Stimulated activated naive CD8-positive, alpha-beta T cell treated with anti-CD3 and anti-CD28 coated beads, Interleukin-15, amount 100 ng/mL, for 72 hours (primary cell): Measurements from ENCODE around the gene VPS18.

Experiments
- ATAC-seq: fragments of 150-1000 bp; cut with Tn5 transposase; 2 replicates; pipeline ENCODE4 v1.10.0; 2021; ENCODE audit warnings: mild to moderate bottlenecking, moderate library complexity
- DNase-seq, 2 donors: peaks; one replicate each; pipeline ENCODE4 v3.0.0; 2021 to 2022
- H3K27ac Mint-ChIP-seq, 2 donors: one replicate each; pipeline ENCODE4 v1.8.0; 2022; ENCODE audit warnings: mild to moderate bottlenecking in 2 of 2, mixed read lengths in 2 of 2, moderate library complexity in 2 of 2
- H3K27me3 Mint-ChIP-seq: one replicate; pipeline ENCODE4 v1.8.0; 2022; ENCODE audit warnings: mixed read lengths
- H3K4me1 Mint-ChIP-seq: one replicate; pipeline ENCODE4 v1.8.0; 2022; ENCODE audit warnings: mild to moderate bottlenecking, mixed read lengths
- H3K4me3 Mint-ChIP-seq, 2 donors: one replicate each; pipeline ENCODE4 v1.8.0; 2022; ENCODE audit warnings: mild to moderate bottlenecking in 2 of 2, mixed read lengths in 2 of 2, moderate library complexity in 1 of 2
- H3K9me3 Mint-ChIP-seq, 2 donors: one replicate each; pipeline ENCODE4 v1.8.0; 2022; ENCODE audit warnings: mixed read lengths in 2 of 2

The VPS18 gene

DNA sequence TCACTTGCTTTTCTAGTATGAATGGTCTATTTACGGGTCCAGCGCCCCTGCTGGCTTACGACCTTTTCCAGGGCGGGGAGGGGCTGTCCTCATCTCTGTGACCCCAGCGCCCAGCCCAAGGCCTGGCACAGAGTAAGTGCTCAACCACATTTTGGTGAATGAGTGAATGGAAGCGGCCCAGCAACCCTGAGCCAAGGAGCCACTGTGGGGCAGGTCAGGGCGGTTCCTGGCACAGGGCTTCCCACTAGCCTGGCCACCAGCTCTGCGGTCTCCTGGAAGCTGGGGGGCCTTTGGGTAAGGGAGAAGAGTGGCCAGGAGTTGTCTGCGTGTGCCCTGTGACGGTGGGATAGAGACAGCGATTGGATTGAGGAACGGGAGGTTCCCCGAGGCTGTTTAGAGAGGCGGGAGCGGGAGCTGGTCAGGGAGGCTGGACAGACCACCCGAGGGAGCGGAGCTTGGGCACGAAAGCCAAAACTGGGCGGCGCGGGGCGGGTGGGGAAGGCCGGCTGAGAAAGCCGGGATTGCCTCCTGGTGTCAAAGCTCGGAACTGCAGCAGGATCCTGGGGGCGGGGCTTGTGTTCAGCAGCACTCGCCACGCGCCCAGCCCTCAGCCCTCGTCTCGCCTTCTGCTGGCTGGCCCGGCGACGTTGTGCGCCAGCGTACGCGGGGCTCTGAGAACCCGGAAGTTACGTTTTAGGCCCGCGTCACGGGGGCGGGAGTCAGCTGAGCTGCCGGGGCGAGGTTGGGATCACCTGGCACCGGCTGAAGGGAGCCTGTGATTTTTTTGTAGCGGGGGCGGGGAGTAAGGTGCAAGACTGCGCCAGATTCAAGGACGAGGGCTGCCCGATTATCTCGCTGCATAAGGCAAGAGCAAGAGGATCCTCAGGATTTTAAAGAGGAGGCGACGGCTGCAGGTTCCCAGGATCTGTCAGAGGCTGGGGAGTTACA is at the start of gene VPS18:
Gene VPS18, plus strand, starts transcription at position 718 of the 948 bp plus-strand sequence. CDS start 319 bp downstream, outside the sequence.
- Mint-ChIP-seq H3K27me3 (no peaks in the 10 kb centered on the region), H3K4me3 (peak within 1 kb of the TSS; percentile 100), H3K9me3 (no peaks in the 10 kb centered on the region), H3K27ac (peak within 1 kb of the TSS; percentile 99), H3K4me1 (peaks cover 61% of the 10 kb centered on the region)
- DNase-seq (peak; percentile 98), ATAC-seq (peak; percentile 99)

DNA sequence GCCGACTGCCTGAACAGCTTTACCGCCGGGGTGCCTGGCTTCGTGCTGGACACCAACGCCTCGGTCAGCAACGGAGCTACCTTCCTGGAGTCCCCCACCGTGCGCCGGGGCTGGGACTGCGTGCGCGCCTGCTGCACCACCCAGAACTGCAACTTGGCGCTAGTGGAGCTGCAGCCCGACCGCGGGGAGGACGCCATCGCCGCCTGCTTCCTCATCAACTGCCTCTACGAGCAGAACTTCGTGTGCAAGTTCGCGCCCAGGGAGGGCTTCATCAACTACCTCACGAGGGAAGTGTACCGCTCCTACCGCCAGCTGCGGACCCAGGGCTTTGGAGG is 49.6 kb upstream of the VPS18 start:
- Mint-ChIP-seq H3K9me3 (no peaks in the 10 kb centered on the region), H3K4me1 (peaks cover 35% of the 10 kb centered on the region), H3K27ac (peak overlapping the region in 1 of 2 donors; percentile 77), H3K4me3 (peak overlapping the region; percentile 87 to 90), H3K27me3 (peaks cover 27% of the 10 kb centered on the region)
- ATAC-seq (peak; percentile 68), DNase-seq (peak in 1 of 2 donors; percentile 50)

- Mint-ChIP-seq H3K4me3 (peak overlapping the region; percentile 87 to 90), H3K27ac (peak overlapping the region in 1 of 2 donors; percentile 77), H3K9me3 (no peaks in the 10 kb centered on the region), H3K27me3 (peaks cover 27% of the 10 kb centered on the region), H3K4me1 (peaks cover 35% of the 10 kb centered on the region)
- DNase-seq (no peak), ATAC-seq (no peak)
Observed at GRCh38 chr15:40845036-40845435, 49.2 kb upstream of the VPS18 start.

DNA sequence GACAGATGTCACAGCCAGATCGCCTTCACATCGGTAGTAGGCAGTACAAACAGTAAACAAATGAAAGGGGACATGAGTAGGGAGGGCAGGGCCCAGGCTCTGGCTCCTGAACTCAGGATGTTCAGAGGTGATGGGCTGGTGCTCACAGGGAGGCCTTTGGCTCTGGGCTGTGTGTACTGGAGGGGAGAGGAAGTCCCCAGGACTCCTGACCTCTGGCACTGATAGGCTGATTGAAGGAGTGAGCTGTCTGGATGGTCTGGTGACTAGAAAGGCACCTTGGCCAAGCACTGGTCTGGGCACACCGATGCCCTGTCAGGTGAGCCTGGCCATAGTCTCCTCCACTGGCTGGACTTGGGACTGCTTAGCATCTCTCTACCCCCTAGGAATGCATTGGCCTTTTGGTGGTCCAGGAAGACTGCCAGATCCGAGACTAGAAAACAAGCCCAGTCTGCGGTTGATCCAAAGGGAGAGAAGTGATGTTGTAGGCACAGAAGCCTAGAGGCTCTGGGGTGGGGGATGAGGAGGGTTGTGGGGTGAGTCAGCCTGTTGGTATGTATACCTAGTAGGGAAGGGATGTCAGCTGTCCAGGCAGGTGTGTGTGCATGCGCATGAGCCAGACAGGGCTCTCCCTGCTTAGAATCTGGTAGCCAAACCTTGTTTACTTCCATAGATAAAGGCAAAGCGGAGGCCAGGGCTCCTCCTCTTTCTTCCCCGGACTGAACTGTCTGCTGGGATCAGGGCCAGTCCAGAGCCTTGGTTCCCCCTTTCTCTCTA is 48.6 kb upstream of the VPS18 start:
- H3K27me3 Mint-ChIP-seq: peaks cover 27% of the 10 kb centered on the region
- no peak for DNase-seq
- no peak overlapping the region for H3K27ac Mint-ChIP-seq
- H3K4me3 Mint-ChIP-seq: peak overlapping the region; percentile 9 to 11
- peaks cover 35% of the 10 kb centered on the region for H3K4me1 Mint-ChIP-seq
- H3K9me3 Mint-ChIP-seq: no peaks in the 10 kb centered on the region
- no peak for ATAC-seq

DNA sequence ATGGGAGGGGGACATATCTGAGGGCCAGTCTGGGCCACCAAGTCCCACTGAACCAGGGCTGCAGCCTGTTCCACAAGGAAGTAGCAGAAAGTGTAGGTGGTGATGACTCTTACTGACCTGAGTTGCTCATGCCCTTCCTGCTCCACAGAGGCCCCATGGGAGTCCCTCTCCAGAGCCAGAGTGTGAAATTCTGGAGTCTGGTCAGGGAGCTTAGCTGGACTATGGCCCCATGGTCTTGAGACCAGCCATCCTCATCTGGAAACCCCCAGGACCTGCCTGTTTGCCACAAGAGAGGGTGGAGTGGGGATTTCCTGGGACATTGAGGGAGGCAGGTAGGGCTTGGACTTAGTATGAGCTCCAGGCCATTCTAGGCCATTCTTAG is 47.4 kb upstream of the VPS18 start:
- DNase-seq: no peak
- ATAC-seq: no peak
- Mint-ChIP-seq H3K27me3 (peaks cover 27% of the 10 kb centered on the region), H3K4me3 (peak overlapping the region in 1 of 2 donors; percentile 7), H3K4me1 (peaks cover 35% of the 10 kb centered on the region), H3K9me3 (no peaks in the 10 kb centered on the region), H3K27ac (no peak overlapping the region)

DNA sequence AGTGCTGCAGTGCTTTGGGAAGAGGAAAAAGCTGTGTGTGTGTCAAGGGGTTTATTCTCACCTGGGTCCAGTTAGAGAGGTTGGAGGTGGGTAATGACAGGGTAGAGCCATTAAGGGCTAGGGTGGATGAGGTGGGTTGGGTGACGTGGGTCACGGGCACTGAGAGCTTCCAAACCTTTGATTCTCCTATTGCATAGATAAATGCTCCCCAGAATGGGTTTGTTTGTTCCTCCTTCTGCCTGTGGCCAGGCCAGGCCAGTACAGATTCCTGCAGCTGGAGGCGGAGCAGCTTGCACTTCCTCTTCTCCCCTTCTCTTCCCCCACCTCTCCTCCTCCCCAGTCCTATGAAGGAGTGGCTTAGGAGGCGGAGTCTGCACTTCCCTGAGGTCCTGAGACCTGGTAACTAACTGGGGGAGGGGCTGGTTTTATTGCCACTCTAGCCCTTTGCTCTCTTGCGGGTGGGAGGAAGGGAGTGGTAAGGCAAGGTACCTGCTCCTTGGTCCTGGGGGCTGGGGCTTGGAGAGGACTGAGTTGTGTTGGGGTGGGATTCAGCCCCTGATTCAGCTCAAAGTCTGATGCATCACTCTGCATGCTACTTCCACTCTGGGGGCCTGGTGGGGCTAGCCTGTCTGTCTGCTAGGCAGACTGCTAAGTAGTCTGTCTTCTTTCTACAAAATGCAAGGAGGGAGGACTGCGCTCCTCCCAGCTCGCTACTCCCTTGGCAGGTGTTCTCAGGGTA is 46.9 kb upstream of the VPS18 start:
- no peak for DNase-seq
- ATAC-seq: no peak
- Mint-ChIP-seq H3K9me3 (no peaks in the 10 kb centered on the region), H3K27ac (no peak overlapping the region), H3K27me3 (peaks cover 27% of the 10 kb centered on the region), H3K4me1 (peaks cover 35% of the 10 kb centered on the region), H3K4me3 (peak overlapping the region in 1 of 2 donors; percentile 7)

- H3K27ac Mint-ChIP-seq: no peak overlapping the region
- ATAC-seq (no peak), DNase-seq (no peak)
- H3K4me1 Mint-ChIP-seq: peaks cover 23% of the 10 kb centered on the region
- H3K4me3 Mint-ChIP-seq: no peak overlapping the region
- H3K9me3 Mint-ChIP-seq: no peaks in the 10 kb centered on the region
- H3K27me3 Mint-ChIP-seq: peaks cover 1% of the 10 kb centered on the region
Observed at GRCh38 chr15:40850576-40851112, 43.6 kb upstream of the VPS18 start.

GRCh38 chr15:40852529-40852928 is 41.7 kb upstream of the VPS18 start:
- Mint-ChIP-seq H3K27ac (peak overlapping the region in 1 of 2 donors; percentile 77), H3K9me3 (no peaks in the 10 kb centered on the region), H3K27me3 (no peaks in the 10 kb centered on the region), H3K4me3 (no peak overlapping the region), H3K4me1 (peaks cover 12% of the 10 kb centered on the region)
- DNase-seq (no peak), ATAC-seq (no peak)

DNA sequence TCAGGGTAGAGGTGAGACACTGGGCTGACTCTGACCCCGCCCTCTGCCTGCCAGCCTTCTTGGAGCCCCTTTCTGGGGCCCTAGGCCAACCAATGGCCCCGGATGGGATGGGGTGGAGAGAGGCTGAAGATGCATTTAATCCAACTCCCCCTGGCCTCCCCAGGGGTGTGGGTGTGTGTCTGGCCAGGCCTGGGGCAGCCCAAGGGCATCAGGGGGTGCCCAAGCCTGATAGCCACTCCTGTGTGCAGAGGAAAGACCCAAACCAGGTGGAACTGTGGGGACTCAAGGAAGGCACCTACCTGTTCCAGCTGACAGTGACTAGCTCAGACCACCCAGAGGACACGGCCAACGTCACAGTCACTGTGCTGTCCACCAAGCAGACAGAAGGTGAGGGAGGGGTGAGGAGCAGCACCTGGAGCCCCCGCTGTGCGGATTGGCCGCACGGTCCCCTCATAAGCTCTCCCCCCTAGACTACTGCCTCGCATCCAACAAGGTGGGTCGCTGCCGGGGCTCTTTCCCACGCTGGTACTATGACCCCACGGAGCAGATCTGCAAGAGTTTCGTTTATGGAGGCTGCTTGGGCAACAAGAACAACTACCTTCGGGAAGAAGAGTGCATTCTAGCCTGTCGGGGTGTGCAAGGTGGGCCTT is 40.9 kb upstream of the VPS18 start:
- Mint-ChIP-seq H3K27ac (no peak overlapping the region), H3K9me3 (no peaks in the 10 kb centered on the region), H3K27me3 (no peaks in the 10 kb centered on the region), H3K4me1 (peaks cover 10% of the 10 kb centered on the region), H3K4me3 (no peak overlapping the region)
- no peak for ATAC-seq
- DNase-seq: no peak

- H3K27ac Mint-ChIP-seq: no peak overlapping the region
- peaks cover 17% of the 10 kb centered on the region for H3K4me1 Mint-ChIP-seq
- DNase-seq: no peak
- no peaks in the 10 kb centered on the region for H3K27me3 Mint-ChIP-seq
- no peak for ATAC-seq
- no peak overlapping the region for H3K4me3 Mint-ChIP-seq
- no peaks in the 10 kb centered on the region for H3K9me3 Mint-ChIP-seq
Observed at GRCh38 chr15:40854161-40854560, 40.1 kb upstream of the VPS18 start.

DNA sequence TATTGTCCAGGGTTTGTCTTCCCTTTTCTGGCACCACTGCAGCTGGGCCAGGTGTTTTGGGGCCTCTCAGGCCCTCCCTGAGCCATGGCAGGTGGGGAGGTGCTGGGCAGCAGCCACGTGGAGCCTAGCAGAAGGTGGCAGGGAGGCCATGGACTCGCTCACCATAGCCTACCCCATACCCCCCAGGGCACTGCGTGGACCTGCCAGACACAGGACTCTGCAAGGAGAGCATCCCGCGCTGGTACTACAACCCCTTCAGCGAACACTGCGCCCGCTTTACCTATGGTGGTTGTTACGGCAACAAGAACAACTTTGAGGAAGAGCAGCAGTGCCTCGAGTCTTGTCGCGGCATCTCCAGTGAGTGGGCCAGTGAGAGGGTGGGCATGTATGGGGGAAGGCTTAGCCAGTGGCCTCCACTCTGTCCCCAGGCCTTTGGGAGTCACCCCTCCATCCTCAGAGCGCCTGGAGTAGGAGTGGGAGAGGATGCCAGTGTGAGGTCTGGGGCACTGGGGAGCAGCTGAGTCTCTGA is 38.5 kb upstream of the VPS18 start:
- ATAC-seq: no peak

GRCh38 chr15:40856746-40857145 is 37.5 kb upstream of the VPS18 start:
- Mint-ChIP-seq H3K4me3 (no peak overlapping the region), H3K9me3 (no peaks in the 10 kb centered on the region), H3K27ac (peak overlapping the region in 1 of 2 donors; percentile 29), H3K4me1 (peaks cover 22% of the 10 kb centered on the region), H3K27me3 (no peaks in the 10 kb centered on the region)
- DNase-seq: no peak
- ATAC-seq: no peak

More for the DNA sequence above, 38.5 kb upstream of the VPS18 start:
- H3K27ac Mint-ChIP-seq: no peak overlapping the region
- no peaks in the 10 kb centered on the region for H3K27me3 Mint-ChIP-seq
- peaks cover 22% of the 10 kb centered on the region for H3K4me1 Mint-ChIP-seq
- DNase-seq: no peak
- no peaks in the 10 kb centered on the region for H3K9me3 Mint-ChIP-seq
- H3K4me3 Mint-ChIP-seq: no peak overlapping the region

- Mint-ChIP-seq H3K4me1 (peaks cover 22% of the 10 kb centered on the region), H3K9me3 (no peaks in the 10 kb centered on the region), H3K27ac (no peak overlapping the region), H3K4me3 (no peak overlapping the region), H3K27me3 (no peaks in the 10 kb centered on the region)
- ATAC-seq: peak; percentile 90
- DNase-seq: peak; percentile 84
Observed at GRCh38 chr15:40857601-40858341, 36.5 kb upstream of the VPS18 start.

DNA sequence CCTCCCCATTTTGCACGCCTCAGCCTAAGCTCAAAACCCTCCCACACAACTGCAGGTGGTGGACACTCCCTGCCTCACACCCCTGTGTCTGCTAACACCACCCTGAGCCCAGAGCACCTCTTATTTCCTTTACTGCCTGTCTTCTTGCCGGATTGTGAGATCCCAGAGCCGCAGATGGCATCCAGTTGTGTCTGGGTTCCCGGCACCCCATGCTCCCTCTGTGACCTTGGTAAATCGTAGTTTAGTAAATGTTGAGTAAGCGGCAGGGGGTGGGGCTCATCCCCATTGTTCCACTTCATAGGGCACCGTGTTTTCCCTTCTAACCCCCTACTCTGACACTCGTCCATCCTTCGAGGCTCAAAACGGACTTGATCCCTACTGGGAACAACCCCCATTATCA is 35.5 kb upstream of the VPS18 start:
- H3K27me3 Mint-ChIP-seq: no peaks in the 10 kb centered on the region
- no peak for ATAC-seq
- H3K9me3 Mint-ChIP-seq: no peaks in the 10 kb centered on the region
- H3K4me1 Mint-ChIP-seq: peaks cover 22% of the 10 kb centered on the region
- DNase-seq: no peak
- no peak overlapping the region for H3K27ac Mint-ChIP-seq
- H3K4me3 Mint-ChIP-seq: no peak overlapping the region
